ENCODE data around the gene UBAP1L.
"Not testable (repeated sequence)": the region's sequence is repeated elsewhere in the genome, so short reads cannot be mapped to it uniquely, and the experiment has no call there.

The UBAP1L gene

DNA sequence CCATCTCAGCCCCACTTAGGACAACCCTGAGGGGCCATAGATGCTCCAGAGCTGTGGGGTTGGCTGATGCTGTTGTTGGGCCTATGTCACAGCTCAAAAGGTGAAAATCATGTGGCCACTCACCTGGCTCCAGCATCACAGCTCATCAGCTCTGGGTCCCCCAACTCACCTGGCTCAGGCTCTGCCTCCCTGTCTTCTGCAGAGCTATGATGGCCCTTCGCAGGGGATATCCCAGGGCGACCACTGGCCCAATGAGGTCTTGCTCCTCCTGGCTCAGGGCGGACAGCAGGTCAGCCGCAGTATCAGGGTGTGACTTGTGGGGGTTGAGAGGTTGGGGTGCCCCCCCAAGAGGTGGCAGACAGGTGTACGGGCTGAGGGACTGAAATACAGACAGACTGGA is 15.7 kb downstream of the UBAP1L start:
- no peak for DNase-seq

DNA sequence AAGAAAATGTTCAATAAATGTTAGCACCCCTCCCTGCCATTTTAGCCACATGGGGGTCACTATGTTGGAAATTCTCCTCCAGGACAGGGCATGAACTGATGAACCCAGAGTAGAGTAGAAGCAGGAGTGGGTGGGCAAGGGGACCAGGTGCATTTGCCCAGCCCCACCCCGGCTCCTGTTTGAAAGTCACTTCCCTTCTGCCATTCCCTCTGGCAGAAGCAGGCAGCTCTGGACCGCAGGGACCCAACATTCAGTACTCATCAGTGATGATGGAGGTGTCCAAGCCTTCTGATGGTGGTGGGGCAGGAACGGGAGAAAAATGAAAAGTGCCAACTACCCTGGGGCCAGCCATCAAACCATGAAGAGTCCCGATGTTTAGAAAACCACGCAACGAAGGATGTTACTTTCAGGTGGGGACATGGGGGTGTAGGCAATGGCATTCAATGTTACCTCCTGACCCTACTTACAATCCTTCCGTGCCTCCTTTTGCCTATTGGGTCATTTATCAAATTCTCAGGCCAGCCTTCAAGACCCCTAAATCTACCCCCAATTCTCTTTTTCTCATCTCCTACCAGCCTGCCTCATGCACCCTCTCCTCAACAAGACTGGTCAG is 17.2 kb downstream of the UBAP1L start:
- DNase-seq, result no peak

DNA sequence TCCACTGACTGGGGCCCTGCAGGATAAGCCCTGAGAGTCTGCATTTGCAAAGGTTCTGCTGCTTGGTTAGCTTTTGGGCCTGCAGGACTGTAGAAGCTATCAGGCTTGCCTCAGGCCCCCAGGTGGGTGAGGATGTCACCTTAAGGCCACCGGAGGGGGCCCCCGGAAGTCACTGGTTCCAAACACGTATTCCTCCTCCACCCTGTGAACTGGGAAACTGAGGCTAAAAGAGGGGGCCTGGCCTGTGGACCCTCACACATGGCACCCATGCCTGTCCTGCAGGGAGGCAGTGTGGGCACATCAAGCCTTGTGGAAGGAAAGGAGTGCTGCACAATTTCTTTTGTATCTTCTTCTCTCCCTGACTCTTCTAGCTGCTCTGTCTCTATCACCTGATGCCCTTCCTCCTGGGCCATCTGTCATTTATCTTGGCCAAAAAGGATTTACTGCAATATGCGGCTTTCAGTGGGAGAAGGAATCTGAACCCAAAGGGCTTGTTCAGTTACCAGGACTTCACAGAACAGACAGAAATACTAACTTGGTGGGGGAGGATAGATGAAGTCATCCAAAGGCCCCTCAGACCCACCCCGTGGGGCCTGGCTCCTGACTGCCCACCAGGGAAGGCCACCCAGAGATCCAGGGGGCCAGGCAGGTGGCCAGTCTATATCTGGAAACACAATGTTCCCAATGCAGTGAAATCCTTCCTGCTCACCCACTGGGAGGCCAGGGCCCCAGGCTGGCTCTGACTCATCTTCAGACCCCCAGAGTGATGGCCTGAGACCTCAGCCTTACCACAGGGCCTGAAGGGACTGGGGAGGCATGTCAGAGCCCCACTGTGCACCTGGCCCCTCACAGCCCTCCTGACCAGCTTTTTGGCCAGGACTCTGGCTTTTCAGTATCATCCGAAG is 18.3 kb downstream of the UBAP1L start:
- DNase-seq, result no peak

DNA sequence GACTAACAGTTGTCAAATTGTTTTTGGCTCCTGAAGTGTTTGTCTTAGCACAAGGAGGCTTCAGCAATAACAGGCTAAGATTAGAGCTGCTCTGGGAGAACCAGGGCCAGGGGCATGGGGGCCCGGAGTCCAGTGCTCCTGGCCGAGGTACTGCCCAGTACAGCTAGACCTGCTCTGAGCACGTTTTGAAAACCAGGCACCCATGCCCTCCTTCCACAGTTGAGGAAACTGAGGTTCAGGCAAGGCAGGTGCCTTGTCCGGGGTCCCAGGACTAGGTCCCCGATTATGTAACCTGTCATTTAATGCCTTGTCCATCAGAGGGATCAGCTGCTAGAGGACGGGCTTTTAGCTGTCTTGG is 19.3 kb downstream of the UBAP1L start:
- no peak for DNase-seq

DNA sequence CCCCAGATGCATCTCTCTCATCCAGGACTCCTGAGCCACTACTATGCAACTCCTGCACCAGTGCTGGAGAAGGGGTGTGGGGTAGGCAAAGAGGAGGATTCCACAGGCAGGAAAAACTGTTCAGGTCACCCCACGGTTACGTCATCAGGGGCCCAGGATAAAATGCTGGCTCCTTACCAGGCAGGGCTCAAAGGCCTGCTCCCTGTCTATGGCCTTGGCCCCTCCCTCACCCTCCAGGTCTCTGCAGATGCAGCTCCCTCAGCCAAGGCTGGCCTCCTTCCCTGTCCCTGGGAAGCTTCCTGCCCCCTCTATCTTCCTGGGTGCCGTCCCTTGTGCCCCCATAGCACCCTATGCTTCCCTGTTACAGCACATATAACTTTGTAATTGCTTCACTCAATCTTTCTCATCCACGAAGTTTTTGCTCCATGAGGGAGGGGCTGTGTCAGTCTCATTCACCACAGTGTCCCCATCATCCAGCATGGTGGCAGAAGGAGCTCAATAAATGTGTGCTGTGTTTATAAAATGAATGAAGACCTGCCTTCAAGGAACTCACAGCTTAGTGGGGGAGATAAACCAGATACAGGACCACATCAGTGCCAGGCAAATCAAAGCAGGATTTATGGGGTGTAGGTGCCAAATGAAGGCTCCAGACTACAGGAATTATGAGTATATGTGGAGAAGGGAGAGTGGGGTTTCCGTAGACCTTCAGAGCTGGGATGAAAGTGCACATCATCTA is 19.8 kb downstream of the UBAP1L start:
- DNase-seq, result no peak

DNA sequence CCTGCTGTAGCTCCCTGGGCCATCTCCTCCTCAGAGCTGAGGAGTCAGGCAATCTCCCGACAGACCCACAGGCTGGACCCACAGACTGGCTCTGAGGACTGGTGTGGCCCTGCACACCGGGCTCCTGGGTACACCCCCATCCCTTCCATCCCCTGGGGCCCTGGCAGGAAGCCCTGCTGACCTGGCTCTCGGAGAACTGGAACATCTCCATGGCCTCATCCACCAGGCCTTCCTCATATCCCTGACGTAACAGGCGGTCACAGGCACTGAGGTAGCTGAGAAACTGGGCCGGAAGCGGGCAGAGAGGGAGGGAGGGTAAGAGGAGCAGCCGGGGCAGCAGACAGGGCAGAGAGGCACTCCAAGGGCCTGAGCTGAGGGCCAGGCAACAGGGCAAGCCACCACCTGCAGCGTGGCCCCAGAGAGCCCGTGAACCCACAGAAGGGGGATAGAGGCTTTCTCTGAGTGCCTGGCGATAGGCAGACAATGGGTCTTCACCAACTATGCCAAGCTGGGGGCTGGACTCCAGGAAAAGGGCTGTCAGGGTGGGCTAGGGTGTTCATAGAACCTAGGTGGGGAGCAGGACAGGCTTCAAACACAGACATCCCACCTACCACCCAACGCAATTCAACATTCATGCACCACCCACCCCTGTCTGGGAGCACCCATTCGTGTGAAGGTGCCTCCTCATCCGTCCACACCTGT is 20.6 kb downstream of the UBAP1L start:
- no peak for DNase-seq

DNA sequence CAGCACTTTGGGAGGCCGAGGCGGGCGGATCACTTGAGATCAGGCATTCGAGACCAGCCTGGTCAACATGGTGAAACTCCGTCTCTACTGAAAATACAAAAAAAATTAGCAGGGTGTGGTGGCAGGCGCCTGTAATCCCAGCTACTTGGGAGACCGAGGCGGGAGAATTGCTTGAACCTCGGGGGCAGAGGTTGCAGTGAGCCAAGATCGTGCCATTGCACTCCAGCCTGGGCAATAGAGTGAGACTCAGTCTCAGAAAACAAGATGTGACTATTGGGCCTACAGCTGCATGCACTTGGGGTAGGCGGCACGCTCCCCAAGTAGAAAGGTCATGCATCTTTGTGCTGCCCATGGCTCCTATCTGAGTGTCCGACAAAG is 21.2 kb downstream of the UBAP1L start:
- DNase-seq, result not testable (repeated sequence)

DNA sequence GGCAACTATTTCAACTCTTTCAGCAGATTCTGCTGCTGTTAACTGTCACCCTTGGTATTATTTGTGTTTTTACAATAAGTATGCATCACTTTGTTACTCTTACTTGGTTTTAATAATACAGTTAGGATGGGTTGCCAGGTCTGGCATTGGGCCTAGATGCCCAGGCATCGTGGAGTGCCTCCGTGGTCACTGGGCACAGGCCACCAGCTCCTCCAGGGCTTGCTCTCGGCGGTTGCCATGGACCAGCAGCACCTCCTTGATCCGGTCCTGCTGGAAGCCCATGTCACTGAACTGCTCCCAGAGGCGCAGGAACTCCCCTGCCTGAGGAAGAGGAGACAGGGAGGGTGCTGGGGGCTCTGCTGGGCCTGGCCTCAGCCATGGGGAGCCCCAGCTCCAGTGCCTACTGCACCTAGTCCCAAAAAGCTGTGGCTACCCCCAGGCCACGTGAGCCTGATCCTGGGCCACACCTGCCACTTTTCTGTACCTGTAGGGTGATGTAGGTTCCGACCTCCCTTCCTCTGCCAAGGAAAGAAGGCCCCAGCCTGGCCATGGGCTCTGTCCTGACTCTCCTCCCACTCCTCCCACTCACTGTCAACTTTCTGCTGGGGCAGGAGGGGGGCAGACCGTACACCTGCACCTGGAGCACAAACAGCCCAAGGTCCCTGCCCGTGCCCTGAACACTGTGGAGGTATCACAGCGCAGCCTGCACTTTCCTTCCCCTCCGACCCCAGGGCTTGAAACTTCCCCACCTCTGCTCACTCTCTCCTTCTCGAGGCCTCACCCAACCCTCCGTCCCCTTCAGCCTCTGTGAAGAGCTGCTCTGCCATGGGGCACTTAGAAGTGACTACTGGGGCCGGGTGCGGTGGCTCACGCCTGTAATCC is 21.8 kb downstream of the UBAP1L start:
- DNase-seq, result no peak

DNA sequence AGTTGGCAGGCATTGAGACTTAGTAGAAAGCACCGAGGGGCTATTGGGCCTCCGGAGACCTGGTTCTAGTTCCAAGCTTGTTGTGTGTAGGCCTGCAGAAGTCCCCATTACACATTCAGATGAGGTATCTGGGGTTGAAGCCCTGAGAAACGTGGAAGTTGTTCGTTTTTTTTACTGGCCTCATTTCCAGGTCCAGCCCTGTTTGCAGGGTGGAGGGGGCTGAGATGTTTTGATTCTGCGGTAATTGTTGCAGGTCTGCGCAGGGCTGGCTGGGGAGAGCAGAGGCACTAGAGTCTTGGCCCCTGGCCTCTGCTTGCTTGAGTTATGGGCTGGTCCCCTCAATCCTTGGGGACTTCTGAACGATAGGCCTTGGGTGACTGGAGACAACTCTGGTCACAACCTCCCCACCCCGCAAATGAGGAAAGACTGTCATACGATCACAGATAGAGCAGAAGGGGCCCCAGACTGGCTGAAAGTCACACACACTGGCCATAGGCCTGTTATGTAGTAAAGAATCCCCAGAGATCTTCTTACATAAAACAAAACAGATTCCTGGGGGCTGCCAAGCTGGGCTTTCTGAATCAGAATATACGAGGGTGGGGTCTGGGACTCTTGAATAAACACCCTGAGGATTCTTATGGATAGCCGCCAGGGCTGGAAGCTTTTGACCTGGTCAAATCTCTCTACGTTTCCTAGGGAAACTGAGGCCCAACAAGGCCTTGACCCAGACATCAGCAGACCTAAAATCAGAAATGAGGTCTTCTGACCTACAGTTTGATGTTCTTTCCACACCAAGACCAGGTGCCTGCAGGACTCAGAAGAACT is 22.8 kb downstream of the UBAP1L start:
- no peak for DNase-seq

DNA sequence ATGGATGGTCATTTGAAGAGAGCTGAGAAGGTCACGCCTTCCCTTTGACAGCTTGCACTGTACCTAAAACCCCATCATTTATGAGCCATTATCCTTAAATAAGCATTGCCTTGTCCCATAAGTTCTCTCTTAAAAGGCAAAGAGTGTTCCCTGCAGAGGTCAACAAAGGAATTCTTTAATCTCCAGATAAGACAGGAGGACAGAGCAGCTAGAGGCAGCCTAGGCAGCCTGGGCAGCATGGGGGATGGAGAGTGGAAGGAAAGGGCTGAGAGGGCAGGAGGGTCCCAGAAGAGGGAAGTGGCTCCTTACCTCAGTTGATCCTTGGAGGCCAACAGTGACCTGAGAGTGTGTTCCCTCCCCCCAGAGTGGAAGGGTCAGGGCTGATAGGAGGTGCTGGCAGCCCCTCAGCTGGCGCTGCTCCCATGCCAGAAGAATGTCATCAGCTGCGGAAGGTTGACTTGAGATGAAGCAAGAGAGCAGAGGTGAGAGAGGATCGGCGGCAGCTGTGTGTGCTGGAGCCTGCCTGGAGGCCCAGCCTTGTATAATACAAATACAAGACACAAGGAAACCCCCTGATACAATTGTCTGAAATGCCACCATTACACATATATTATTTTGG is 25.7 kb downstream of the UBAP1L start:
- DNase-seq, result no peak

DNA sequence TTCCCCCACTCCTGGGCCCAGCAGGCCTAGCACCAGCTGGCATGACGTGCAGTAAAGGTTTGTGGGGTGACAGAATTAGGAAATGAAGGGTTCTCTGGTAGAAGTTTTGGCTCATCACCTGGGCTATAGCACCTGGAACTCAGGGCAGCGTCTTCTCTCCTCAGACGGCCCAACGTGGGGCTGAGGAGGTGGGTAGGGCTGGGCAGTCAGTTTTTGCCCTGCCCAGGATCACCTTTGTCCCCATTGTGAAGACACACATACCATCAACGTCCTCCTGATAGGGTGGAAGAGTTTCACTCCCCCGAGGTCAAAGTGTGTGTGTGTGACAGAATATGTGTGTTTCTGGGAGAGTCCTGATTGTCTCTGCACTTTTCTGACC is 26.4 kb downstream of the UBAP1L start:
- DNase-seq, result no peak

DNA sequence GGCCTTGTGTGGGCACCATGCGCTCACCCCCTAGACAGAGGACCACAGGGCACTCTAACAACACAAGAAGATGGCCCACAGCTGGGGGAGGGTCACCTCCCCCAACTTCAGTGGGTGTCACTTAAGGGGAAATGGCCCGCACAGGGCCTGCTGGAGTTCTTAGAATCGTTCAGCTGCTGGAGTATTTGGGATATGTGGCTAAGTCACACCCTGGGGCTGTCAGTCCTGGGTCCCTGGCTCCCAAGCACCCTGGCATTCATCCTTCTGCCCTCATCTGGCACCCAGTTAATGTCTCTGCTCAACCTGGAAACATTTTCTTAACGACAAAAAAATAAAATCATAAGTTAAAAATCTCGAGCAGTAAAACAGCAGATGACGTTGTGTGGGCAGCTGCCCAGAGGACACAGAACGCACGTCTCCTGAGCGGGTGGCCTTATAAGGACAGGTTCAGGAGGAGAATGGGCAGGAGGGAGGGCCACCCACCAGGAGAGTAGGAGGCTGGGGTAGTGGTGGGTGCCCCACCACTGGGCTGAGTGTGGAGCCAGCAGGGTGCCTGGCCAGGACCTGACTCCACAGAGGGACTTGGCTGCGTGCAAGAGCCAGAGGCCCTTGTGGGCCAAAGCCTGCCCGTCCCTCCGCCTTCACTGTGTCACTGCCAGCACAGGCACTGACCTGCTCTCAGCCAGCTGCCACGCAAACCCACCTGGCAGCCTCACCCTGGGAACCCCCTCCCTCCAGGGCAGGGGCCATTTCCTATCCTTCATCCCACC is 26.9 kb downstream of the UBAP1L start:
- DNase-seq, result no peak

DNA sequence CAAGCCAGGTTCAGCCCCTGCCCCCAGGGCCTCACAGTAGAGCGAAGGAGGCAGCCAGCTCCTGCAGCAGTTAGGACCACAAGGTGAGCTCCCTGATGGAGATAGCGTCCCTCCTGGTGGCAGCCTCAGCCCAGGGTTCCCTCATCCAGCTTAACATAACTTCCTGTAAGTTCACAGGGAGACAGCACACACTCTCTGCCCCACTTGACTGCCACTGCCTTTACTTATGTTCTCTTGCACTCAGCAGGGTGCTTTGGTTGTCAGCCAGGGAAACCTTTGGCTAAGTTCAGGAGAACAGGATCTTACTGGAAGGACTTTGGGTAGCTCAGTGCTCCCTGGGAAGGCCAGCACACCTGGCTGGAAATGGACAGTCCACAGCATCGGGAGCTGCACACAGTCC is 27.6 kb downstream of the UBAP1L start:
- no peak for DNase-seq

DNA sequence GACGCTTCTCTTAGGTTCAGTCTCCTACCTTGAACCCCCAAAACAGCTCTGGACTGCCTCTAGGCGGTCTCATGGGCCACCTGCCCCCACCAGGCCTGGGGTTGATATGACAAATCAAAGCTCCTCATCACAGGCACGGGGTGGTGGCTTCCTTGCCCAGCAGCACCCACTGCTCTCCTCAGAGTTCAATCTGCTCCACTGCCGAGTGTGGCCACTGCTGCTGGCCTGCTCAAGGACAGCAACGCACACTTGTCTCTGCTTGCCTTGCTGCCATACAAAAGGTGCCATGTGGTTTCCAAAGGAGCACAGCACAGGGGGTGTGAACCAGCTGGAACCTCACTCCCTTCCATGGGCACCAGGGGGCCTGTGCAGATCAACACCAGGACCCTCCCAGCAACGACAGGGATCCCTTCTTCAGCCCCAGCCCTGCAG is 28.3 kb downstream of the UBAP1L start:
- no peak for DNase-seq

DNA sequence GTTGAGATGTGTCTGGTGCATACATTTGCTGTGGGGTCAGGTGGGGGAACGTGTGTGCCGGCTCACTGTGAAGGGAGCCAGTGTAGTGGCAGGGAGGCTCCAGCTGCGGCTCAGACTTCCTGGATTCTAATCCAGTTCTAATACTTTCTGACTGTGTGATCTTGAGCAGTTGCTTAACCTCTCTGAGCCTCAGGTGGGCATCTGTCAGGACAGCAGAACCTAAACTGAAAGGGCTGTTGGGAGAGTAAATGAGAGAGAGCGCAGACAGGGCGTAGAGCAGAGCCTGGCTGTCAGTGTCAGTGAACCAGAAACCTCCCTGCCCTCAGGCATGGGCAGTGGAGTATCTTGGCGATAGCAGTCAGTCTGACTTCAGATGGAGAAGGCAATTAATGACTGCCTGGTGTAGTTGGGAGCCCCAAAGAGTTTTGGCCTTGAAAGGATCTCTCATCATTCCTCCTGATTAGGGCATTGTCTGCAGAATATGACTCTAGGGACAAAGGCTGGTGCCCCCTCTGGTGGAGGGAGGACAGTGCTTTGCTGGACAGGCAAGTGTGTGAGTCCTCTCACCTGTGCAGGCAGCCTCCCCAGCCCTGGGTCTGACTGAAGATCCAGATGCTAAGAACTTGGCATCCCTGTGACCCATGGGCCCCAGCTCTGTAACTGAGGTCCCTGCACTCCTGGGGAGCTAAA is 28.9 kb downstream of the UBAP1L start:
- DNase-seq, result no peak

DNA sequence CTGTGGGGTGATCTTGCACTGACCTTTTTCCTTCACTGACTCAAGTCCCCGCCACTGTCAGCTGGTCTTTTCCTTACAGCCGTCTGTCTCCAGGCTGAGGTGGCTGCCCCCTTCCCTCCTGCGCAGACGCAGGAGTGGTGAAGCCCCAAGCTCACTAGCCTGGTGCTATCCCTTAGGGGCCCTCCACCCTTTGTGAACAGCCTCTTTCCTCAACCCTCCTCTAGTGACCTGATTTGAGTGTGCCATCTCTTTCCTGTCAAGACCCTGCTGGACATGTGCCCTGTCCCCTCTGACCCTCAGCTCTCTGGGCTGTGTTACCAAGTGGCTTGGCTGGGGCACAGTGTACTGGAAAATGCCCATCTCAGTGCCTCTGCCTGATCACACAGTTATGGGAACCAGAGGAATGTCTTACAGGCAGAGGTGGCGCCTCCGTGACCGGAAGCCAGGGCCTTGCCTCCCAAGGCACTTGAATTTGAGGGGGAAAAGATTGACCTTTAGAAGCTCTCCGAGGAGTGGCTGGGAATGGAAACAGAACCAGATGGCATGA is 29.7 kb downstream of the UBAP1L start:
- DNase-seq, result no peak

DNA sequence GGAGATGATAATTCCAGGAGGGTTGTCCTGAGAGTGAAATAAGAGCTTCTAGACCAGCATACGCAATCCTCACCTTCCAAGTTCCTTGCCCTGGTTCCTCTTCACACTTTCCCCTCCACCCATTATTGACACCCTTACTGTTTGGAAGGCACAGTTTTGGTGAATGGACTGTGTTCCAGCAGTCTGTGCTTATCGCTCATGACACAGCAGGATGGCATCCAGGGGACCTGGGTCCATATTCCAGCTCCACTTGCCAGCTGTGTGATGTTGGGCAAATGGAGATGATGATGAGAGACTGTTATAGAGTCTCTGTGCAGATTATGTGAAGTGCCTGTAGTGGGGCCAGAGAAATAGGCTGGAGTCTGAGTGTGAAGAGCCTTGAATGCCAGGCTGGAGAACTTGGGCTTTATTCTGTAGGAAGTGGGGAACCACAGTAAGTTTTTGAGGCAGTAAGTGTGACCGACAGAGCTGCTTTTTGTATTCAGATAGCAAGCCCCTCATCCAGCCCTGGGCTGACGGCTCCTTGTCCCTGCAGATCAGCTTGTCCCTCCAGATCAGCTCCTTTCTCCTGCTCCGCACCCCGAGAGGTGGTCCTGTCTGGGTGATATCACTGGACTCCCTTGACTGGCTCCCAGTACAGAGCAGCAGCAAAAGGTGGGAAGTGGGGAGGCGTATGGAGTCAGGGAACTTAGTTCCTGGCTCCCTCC is 30.3 kb downstream of the UBAP1L start:
- DNase-seq, result no peak

DNA sequence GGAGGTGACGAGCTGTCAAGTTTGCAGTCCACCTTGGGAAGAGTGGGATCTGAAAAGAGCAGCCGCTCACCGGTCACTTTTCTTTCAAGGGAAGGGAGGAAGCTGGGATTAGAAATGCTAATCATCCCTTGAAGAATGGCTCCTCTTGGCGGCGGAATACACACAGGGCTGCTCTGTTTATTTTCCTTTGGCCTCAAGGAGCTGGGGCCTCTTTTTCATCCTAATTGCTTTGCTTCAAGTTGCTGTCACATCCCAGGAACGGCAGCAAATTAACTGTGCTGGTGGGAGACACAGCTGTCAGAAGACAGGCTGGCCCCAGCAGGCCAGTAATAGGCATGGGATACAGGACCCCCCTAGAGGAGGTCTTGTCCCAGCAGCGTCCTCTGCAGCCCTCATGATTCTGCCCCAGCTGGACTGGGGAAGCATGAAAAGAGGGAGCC is 31.7 kb downstream of the UBAP1L start:
- no peak for DNase-seq

Data from NCI-H345 (cell line).